ENCODE results near the gene NEDD8. TPM values are rescaled to one million over a fixed set of nuclear protein-coding genes. Genes with fewer than 3 reads are reported as not detected.
A peak's percentile ranks its signal among the peaks of the same experiment; 100 is the strongest.
"Not testable (repeated sequence)": the region's sequence is repeated elsewhere in the genome, so short reads cannot be mapped to it uniquely, and the experiment has no call there.

The NEDD8 gene
- polyA plus RNA-seq, 10 donors, result 168 to 226 (median 186) TPM

DNA sequence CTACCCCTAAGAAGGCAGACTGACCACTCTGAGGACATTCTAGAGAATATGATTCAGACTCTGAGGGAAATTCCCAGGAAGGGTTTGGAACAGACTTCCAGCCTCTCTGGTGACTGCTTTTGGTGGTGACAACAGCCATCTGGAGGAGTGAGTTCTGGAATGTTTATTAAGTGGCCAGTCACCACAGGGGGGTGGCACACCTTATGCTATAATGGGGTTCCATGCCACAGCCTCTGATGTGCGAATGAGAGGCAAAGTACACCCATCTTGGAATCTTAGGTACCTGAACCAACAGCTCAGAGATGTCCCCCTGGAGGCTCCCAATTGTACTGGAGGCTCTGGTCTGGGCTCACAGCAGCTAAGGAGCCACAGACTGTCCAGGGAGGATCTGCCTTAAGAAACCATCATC lies 19.7 kb upstream of the NEDD8 start:
- DNase-seq, result no peak

DNA sequence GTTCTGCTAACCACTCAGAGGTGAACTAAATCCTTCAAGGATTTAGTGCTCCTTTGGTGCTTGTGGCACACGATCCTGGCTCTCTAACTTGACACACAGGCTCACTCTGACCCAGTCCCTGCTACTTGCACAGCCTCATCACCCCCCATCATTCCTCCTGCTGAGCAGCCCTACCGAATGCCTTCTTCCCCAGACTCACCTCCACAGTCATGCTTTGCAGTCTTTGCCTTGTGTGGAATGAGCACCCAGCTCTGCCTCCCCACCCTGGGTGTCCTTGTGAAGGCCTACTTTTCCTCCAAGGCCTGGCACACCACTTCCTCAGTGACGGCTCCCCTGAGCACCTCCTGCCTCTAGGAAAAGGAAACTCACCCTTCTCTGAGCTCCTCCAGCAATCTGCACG lies 18.2 kb upstream of the NEDD8 start:
- no peak for DNase-seq

DNA sequence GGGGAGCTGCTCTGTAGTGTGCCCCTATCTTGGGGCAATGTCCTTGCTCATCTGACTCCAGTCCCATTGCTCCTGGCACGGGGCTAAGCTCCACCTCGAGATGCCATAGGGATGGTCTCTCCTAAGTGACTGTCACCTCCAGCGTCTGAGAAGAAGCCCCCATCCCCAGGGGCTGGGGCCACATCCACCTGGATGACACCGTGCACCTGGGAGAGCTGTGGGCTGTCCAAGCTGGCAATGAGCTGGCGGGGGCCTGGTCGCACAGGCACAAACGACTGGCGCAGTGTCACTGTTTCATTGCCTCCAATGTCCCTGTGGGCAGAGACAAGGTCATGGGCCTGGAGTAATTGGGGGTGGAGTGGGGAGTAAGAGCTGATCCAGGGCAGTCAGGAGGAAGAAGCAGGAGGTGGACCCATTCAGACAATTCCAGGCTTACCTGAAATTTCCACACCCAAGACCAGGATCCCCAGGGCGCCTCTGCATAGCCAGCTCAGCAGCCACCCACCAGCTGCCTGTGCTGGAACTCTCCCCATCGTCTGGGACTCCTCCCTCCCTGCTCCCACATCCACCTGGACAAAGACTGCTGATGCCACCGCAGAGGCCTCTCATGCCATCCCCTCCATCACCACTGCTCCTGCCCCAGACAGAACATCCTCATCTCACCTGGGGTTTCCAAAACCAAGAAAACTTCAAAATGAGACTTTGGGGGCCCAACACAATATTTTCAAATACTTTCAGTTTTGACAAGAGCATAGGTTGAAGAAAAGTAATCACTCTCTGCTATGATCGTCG lies 17.3 kb upstream of the NEDD8 start:
- DNase-seq, result no peak

DNA sequence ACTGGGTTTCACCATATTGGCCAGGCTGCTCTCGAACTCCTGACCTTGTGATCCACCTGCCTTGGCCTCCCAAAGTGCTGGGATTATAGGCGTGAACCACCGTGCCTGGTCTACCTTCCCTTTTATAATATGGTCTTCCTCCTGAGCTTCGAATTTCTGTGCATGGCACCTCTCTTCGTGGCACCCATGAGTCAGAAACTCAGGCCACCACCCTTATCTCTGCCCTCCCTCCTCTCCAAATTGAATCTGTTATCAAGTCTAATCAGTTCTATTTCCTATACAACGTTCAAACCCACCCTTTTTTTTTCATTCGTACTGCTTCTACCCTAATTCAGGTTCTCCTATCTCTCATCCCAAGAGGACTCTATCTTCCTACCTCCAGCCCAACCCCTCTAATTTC lies 15.3 kb upstream of the NEDD8 start:
- no peak for DNase-seq

DNA sequence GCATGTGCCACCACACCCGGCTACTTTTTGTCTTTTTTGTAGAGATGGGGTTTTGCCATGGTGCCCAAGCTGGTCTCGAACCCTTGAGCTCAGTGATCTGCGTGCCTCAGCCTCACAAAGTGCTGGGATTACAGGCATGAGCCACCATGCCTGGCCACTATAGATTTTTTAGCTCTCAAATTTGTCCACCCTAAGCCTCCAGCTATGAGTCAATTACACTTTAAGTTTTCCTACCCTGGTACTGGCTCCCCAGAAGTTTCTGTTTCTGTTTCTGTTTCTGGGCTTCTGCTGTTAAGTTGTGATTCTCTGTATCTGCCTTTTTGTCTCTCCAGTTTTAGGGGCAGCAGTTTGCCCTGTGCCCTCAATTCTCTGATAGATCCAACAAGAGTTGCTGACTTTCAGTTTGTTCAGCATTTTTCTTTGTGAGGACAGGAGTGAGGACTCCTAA lies 14.6 kb upstream of the NEDD8 start:
- no peak for DNase-seq

DNA sequence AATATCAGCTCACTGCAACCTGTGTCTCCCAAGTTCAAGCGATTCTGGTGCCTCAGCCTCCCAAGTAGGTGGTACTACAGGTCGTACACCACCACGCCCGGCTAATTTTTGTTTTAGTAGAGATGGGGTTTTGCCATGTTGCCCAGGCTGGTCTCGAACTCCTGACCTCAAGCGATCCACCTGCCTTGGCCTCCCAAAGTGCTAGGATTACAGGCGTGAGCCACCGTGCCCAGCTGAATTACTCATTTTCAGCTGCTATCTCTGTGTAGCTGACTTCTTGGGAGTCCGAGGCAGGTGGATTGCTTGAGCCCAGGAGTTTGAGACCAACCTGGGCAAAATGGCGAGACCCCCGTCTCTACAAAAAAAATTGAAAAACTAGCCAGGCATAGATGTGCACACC lies 13.2 kb upstream of the NEDD8 start:
- not testable (repeated sequence) for DNase-seq

DNA sequence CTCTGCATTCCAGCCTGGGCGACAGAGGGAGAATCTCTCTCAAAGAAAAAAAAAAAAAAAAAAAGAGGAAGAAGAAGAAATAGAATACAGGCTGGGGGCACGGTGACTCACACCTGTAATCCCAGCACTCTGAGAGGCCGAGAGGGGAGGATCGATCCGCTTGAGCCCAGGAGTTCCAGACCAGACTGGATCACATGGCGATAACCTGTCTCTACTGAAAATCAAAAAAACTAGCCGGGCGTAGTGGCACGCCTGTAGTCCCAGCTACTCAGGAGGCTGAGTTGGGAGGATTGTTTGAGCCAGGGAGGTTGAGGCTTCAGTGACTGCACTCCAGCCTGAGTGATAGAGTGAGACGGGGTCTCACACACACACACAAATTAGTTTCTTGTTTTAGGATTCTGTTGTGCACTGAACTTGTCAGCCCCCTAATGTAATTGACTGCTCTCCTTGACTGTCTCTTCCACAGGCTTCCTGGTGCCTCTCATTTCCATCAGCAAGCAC lies 11.2 kb upstream of the NEDD8 start:
- DNase-seq, result peak in 1 of 3 donors; percentile 14

DNA sequence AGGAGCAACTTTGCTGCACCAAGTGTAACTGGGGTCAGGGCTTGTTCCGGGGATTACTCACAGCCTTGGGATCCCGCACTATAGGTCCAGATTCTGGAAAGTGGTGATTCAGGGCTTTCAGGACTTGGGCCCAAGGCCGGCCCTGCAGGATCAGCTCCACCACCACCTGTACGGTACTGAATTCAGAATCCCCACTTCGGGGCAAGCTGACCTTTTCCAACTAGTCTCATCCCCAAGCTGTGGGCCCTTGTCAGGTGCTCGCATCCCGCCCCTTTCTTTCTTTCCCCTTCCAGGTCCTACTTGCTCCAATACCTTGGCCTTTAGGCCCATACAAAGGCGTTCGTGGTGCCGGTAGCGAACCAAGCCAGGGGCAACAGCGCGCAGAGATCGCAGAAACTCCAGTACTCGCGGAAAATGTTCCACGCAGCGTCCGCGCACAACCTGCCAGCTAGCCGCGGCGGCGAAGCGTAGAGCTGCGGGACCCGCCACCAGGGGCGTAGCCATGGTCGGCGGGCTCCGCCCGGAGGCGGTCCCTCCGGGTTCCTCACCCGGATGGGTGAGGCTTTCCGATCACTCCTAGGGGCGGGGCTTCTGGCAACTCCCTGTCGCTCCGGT lies 9.8 kb upstream of the NEDD8 start:
- peak in 2 of 3 donors; percentile 6 to 96 for DNase-seq

DNA sequence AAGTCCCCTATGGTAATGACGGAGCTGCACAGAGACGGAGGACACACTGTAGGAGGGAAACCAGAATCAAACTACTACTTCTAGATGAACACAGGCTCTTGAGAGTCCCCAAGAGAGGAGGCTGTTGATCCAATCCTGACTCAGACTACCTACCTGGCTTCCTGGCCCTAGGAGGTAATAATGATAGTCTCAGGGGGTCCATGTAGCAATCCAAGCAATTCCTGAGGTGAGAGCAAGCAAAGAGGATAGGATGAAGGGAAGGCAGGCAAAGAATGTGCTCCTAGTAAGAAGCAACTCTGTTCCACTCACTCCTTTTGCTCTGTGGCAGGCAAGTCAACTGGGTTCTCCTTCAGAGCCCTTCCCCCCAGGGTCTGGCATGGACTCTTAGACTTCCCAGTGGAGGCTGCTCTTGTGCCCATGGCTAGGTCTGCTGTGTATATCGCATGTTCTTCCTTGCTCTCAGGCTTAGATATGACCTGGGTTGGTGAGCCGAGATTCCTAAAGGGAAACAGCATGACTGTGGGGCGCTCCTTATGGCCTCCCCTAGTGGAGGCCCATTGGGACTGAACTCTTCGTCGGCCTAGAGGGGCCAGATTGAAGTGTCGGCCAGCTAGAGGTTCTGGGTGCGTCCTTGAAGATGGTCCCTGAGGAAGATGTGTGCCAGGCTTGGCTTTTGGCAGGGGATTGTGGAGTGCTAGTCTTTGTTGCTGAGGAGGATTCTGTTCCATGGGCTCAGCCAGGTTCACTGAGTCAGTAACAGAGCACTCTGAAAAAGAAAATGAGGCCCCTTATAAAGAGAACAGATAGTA lies 8.1 kb upstream of the NEDD8 start:
- DNase-seq, result no peak

DNA sequence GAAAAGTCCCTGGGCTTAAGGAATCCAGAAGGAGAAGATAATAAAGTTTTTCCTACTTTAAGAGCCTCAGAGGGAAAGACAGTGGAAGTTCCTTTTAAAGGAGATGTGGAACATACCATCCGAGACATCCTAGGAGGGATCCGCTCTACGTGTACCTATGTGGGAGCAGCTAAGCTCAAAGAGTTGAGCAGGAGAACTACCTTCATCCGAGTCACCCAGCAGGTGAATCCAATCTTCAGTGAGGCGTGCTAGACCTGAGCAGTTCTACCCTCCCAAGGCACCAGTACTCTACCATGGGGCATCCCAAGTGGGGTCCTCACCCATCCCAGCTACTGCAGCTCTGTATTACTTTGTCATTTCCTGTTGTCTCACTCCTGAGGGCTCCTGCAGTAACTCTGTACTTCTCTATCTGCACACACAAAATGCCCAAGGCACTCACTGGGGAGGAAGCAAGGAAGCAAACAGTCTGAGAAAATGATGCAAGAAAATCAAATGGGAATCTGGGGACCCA lies 6.4 kb upstream of the NEDD8 start:
- no peak for DNase-seq

DNA sequence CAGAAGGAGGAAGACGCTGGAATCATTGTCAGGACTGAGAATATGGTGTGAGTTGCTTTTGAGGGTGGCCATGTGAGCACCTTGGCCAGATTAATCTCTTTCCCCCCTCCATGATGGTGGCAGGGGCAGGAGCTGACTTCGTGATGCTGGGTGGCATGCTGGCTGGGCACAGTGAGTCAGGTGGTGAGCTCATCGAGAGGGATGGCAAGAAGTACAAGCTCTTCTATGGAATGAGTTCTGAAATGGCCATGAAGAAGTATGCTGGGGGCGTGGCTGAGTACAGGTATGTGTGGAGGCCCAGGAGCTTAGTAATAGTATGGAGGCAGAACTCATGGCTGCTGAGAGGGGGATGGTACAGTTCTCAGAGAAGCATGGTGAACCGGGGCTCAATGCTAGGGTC lies 6.0 kb upstream of the NEDD8 start:
- DNase-seq, result no peak

DNA sequence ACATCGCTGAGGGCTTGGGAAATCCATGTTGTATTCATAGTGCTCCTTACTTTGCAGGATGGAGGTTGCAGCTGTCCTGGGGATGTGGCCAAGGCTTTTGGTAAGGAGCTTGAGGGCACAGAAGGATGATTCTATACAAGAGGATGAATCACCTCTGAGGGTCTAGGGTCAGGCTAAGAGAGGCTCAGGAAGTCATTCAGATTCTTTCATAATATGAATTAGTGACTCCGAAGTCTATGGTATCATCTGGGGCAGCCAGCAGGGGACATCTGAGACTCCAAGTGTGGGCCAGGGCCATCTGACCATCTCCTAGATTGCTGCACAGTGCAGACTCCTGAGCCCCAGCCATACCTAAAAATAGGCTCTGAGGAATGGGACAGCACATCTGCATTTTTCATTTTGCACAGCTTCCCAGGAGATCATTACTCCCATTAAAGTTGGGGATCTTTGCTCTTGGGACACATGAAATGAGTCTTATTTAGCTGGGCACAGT lies 5.3 kb upstream of the NEDD8 start:
- no peak for DNase-seq

DNA sequence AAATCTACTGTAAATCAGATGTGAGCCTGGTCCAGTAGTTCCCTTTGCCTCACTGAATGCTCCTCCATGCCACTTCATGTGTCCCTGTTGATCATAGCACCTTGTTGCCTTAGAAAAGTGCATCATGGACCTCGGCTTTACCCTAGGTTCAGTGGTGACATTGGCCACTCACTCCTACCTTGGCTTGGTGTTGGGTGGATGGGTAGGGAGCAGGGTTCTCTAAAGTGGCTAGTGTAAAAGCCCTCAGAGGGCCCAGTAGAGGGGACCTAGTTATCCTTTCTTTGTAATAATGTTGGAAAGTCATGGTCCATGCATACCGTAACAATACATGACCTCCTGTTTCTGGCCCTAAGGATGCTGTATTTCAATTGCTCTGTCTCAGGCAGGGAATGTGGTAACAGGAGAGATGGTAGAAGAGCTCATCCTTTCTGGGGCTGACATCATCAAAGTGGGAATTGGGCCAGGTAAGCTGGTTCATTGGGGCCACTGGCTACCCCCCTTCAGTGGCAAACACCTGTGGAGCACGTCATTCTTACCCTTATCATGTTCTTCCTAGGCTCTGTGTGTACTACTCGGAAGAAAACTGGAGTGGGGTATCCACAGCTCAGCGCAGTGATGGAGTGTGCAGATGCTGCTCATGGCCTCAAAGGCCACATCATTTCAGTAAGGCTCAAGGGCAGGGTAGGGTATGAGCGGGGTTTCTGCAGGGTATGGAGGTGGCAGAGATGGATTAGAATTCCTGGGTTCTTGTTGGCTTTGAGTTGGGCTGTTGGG lies 4.7 kb upstream of the NEDD8 start:
- no peak for DNase-seq

DNA sequence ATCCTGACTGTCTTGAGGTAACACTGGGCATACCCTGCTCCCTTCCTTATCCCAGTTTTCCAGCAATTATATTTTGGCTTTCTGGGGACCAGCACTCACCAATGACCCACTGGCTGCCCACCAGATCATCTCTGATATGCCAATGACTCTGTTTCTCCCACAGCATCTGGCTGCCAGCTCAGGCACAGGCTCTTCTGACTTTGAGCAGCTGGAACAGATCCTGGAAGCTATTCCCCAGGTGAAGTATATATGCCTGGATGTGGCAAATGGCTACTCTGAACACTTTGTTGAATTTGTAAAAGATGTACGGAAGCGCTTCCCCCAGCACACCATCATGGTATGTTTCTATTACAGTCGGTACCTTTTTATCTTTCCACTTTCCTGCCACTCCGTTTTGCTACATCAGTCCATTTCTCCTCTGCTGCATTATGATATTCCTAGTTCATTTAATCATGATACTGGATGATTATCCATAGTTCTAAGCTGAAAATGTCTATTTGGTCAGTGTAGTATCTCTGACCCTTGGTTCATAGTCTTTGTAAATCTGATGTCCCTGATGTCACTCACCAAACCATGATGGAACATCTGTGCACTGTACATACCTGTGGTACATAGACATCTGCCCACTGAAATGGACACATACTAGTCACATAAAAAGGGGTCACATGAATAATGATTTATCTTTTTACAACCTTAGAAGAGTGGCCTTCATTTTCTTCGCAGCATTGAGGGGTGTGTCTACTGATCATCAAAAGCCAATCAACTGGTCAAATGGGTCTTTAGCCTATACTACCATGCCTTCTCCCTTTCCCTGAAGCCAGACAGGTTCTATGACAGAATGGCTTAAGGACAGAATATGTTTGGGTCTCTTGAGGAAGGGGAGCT lies 3.9 kb upstream of the NEDD8 start:
- no peak for DNase-seq

DNA sequence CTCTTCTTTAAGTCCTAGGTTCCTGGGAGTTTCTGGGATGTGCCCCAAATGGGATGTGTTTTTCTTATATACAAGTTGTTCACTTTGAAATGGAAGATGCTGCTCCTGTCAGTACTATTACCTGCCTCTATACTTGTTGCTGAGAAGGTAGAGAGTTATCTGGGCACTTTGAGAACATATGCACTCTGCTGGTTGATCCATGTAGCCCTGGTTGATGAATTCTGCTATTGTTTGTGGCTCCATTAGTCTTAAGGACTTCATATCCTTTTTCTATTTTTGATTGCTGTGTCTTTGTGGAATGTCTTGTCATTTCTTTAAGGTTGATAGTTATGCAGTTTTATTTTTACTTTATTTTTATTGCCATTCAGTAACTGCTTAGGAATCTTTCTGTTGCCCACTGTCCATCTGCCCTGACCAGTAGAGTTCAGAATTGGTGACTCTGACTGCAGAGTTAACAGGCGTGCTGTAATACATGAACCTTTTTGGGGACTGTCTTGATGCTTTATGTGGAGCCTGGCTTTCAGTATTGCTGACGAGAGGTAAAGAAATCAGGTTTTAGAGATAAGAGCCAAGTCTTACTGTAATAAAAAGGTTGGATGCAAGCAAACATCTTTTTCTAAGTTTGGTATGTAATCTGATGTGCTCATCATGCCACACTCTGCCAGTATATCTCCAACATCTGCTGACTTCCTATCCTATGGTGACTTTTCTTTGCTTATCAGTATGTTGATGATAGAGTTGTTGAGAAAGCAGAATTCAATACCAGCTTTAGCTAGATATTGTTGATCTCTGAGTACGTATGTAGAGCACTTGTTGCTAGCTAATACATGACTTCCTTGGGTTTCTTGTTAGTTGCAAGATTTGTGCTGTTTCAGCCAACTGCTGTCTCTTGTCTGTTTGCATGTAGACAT lies 2.2 kb upstream of the NEDD8 start:
- no peak for DNase-seq

DNA sequence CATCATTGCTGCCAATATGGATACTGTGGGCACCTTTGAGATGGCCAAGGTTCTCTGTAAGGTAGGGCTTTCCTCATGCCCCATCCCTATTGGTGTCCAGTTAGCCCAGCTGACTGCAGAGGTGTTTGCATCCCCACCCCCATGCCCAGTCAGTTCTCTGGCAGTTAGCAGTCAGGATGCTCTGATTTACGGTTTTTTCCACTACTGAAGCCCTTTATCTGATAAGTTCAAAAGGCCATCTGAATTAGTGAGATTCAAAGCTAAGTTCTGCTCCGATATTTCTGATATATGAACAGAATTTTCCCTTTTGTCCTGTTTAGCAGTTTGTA lies 1.3 kb upstream of the NEDD8 start:
- no peak for DNase-seq

DNA sequence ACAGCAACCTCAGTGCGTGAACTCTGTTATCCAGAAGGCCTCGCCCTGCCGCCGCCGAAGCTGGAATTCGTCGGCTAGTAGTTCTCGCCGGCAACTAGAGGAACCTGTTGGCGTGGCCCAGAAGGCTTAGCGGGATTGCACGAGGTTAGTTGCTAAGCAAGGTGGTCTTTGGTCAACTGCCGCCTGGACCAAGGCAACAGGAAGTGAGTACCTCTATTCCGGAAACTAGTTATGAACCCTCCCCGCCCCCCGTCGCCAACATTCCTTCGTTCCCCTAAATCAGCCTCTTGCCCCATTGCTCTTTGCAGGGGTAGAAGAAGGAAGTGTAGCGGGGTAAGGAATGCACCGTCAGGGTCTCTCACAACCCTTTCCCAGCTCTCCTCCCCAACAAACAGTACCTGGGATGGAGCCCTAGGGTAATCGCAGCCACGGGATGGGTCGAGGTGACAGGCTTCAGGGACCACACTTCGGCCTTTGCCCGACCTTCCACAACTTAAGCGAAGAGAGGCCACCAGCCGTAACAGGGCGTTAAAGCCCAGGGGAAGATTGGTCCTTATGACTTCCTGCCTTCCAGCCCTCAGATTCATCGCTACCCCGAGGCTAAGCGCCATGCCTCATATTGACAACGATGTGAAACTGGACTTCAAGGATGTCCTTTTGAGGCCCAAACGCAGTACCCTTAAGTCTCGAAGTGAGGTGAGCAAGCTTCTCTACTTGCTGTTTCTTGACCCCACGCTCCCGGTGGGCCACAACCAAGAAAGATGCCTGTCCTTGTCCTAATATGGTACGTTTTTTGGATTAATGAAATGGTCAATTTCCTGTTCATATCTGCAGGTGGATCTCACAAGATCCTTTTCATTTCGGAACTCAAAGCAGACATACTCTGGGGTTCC lies 724 bp upstream of the NEDD8 start, which contains the start of gene GMPR2:
Gene GMPR2 (plus strand): TSS at position 285 of the 893 bp plus-strand sequence. CDS start 325 bp downstream, at position 610.
- no peak for DNase-seq
